GM23338 (cell line): ENCODE measurements around the gene CHAD. TPM values are rescaled to one million over a fixed set of nuclear protein-coding genes. Genes with fewer than 3 reads are reported as not detected.

Experiments
- ATAC-seq: fragments of 200-7000 bp; cut with Tn5 transposase; 3 replicates; pipeline ENCODE4 v1.9.1; 2020
- DNase-seq: peaks from one replicate; pipeline ENCODE4 v3.0.0-alpha.2; 2015; ENCODE audit warnings: low spot score
- H2AFZ ChIP-seq: fragments of 200-600 bp; sonication (generic); 2 replicates; pipeline ENCODE4 v1.8.0; 2016; ENCODE audit warnings: antibody characterized with exemption, mild to moderate bottlenecking, moderate library complexity
- H3F3A ChIP-seq: fragments of 200-600 bp; sonication (generic); replicated peaks from 2 replicates; pipeline ENCODE4 v1.8.0; 2017; ENCODE audit warnings: antibody characterized with exemption, mixed run types, low read depth
- H3K27ac ChIP-seq: fragments of 200-600 bp; sonication (generic); 2 replicates; pipeline ENCODE4 v1.6.1; 2016; ENCODE audit warnings: low read depth
- H3K27me3 ChIP-seq: fragments of 200-600 bp; sonication (generic); 2 replicates; pipeline ENCODE4 v1.8.0; 2016; ENCODE audit warnings: mild to moderate bottlenecking, mixed run types, moderate library complexity; ENCODE audit not compliant: insufficient read depth
- H3K36me3 ChIP-seq: fragments of 200-600 bp; sonication (generic); 2 replicates; pipeline ENCODE4 v1.8.0; 2016; ENCODE audit warnings: mild to moderate bottlenecking; ENCODE audit not compliant: insufficient read depth
- H3K4me1 ChIP-seq: fragments of 200-600 bp; sonication (generic); 2 replicates; pipeline ENCODE4 v1.8.0; 2016; ENCODE audit warnings: mild to moderate bottlenecking, moderate library complexity; ENCODE audit not compliant: insufficient read depth
- H3K4me2 ChIP-seq: fragments of 200-600 bp; sonication (generic); 2 replicates; pipeline ENCODE4 v1.7.1; 2017; ENCODE audit warnings: mixed run types
- H3K4me3 ChIP-seq: fragments of 200-600 bp; sonication (generic); 2 replicates; pipeline ENCODE4 v1.6.1; 2016; ENCODE audit warnings: mixed run types
- H3K79me2 ChIP-seq: fragments of 200-600 bp; sonication (generic); replicated peaks from 2 replicates; pipeline ENCODE4 v1.8.0; 2017; ENCODE audit warnings: mild to moderate bottlenecking; ENCODE audit not compliant: insufficient read depth
- H3K9me2 ChIP-seq: fragments of 200-600 bp; sonication (generic); 2 replicates; pipeline ENCODE4 v1.8.0; 2017; ENCODE audit not compliant: insufficient read depth
- H4K20me1 ChIP-seq: fragments of 200-600 bp; sonication (generic); replicated peaks from 2 replicates; pipeline ENCODE4 v1.8.0; 2017; ENCODE audit warnings: mild to moderate bottlenecking; ENCODE audit not compliant: insufficient read depth
- H3K27ac Mint-ChIP-seq: 2 replicates; pipeline ENCODE4 v1.8.0; 2020; ENCODE audit warnings: inconsistent platforms, mild to moderate bottlenecking, moderate library complexity, mixed read lengths
- H3K27me3 Mint-ChIP-seq: 3 replicates; pipeline ENCODE4 v1.8.0; 2022; ENCODE audit warnings: low read depth, mild to moderate bottlenecking, moderate library complexity, mixed read lengths, inconsistent platforms; ENCODE audit not compliant: insufficient read depth, poor library complexity
- H3K36me3 Mint-ChIP-seq: 3 replicates; pipeline ENCODE4 v1.8.0; 2021; ENCODE audit warnings: low read depth, mild to moderate bottlenecking, inconsistent platforms, moderate library complexity, mixed read lengths
- H3K4me1 Mint-ChIP-seq: 3 replicates; pipeline ENCODE4 v1.8.0; 2020; ENCODE audit warnings: mild to moderate bottlenecking, inconsistent platforms, mixed read lengths
- H3K4me3 Mint-ChIP-seq: 3 replicates; pipeline ENCODE4 v1.8.0; 2021; ENCODE audit warnings: moderate library complexity, mild to moderate bottlenecking, inconsistent platforms, mixed read lengths
- H3K9me3 Mint-ChIP-seq: 3 replicates; pipeline ENCODE4 v1.8.0; 2020; ENCODE audit warnings: moderate library complexity, mild to moderate bottlenecking, inconsistent platforms, mixed read lengths
- CREB1 ChIP-seq: fragments of 250-450 bp; sonication (Bioruptor Pico); IDR thresholded peaks from 2 replicates; pipeline ENCODE4 v1.5.0; 2020; ENCODE audit warnings: low read depth, mild to moderate bottlenecking, moderate library complexity
- CTCF ChIP-seq, 2 experiments: fragments of 200-600 bp in 1 of 2; sonication (generic) in 1 of 2; conservative IDR thresholded peaks; 2 replicates each; pipeline versions ENCODE4 v1.5.1 to v1.6.1; 2016 to 2017; ENCODE audit warnings: antibody characterized with exemption in 2 of 2, low read depth in 2 of 2, mild to moderate bottlenecking in 2 of 2, moderate library complexity in 1 of 2
- EZH2 ChIP-seq: fragments of 200-600 bp; sonication (generic); IDR thresholded peaks from one replicate; pipeline ENCODE4 v1.8.0; 2017; ENCODE audit warnings: antibody characterized with exemption, mild to moderate bottlenecking, low read depth; ENCODE audit not compliant: unreplicated experiment
- EZH2phosphoT487 ChIP-seq: fragments of 200-600 bp; sonication (generic); IDR thresholded peaks from one replicate; pipeline ENCODE4 v1.8.1; 2018; ENCODE audit warnings: antibody characterized with exemption; ENCODE audit not compliant: unreplicated experiment
- JUNB ChIP-seq: IDR thresholded peaks from one replicate; pipeline ENCODE4 v1.6.1; 2016; ENCODE audit warnings: antibody characterized with exemption; ENCODE audit not compliant: unreplicated experiment
- NANOG ChIP-seq: IDR thresholded peaks from 2 replicates; pipeline ENCODE4 v1.6.1; 2016; ENCODE audit warnings: antibody characterized with exemption, borderline replicate concordance
- POLR2AphosphoS5 ChIP-seq: IDR thresholded peaks from 2 replicates; pipeline ENCODE4 v1.6.1; 2016; ENCODE audit warnings: antibody characterized with exemption, low read depth
- STAT1 ChIP-seq: IDR thresholded peaks from one replicate; pipeline ENCODE4 v1.6.1; 2016; ENCODE audit warnings: antibody characterized with exemption; ENCODE audit not compliant: unreplicated experiment
- ZNF114 ChIP-seq: fragments of 250-450 bp; sonication (Bioruptor Pico); IDR thresholded peaks from 2 replicates; pipeline ENCODE4 v1.5.0; 2020; ENCODE audit warnings: mild to moderate bottlenecking, moderate library complexity
- ZNF331 ChIP-seq: fragments of 250-450 bp; sonication (Bioruptor Pico); IDR thresholded peaks from 2 replicates; pipeline ENCODE4 v1.5.0; 2020; ENCODE audit warnings: low read depth, mild to moderate bottlenecking, moderate library complexity
- polyA plus RNA-seq: library from polyadenylated mRNA; unstranded; fragments of >200 nt; fragmentation: Nextera tagmentation; extraction: Ambion mirVana; gene quantifications from 2 replicates; pipeline ENCODE4 v1.2.1, GENCODE V29; 2016
- total RNA-seq: library from RNA; depleted of rRNA; stranded (reverse); fragments of >200 nt; shearing (Covaris generic); gene quantifications from 2 replicates; pipeline ENCODE4 v1.2.3, GENCODE V29; 2014
- TF ChIP-seq, protein P1 (sequence below): fragments of 250-450 bp; sonication (Bioruptor Pico); IDR thresholded peaks from 2 replicates; pipeline ENCODE4 v1.5.0; 2020; ENCODE audit warnings: mild to moderate bottlenecking, moderate library complexity
- TF ChIP-seq, protein P2 (sequence below): IDR thresholded peaks from 2 replicates; pipeline ENCODE4 v1.6.1; 2016; ENCODE audit warnings: antibody characterized with exemption
- TF ChIP-seq, protein P3 (sequence below): IDR thresholded peaks from one replicate; pipeline ENCODE4 v1.6.1; 2018; ENCODE audit warnings: antibody characterized with exemption; ENCODE audit not compliant: unreplicated experiment

Gene CHAD
- total and polyA plus RNA-seq, 2 experiments from 2014 or later: 0.18 TPM; not detected in 1

DNA sequence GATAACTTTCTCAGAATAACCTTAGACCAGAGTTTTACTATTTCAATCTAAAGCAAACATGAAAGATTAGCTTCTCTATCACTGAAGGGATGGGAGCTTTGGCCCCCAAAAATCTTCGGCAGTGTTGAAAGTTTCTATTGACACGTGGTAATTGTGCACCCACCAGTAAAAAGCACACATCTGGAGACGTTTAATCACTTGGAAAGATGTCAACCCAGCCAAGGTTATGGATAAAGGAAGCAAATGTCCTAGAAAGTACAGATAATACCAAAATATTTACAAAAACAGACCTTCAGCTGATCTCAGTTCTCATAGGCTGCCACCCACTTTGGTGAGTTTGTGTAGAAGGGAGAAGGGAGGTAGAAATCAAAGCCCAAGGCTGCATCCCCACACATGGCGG, 44.8 kb upstream of the CHAD start:
- Histone ChIP-seq H3K27ac (no peak overlapping the region), H3K4me2 (no peak overlapping the region), H3K4me1 (peaks cover 8% of the 10 kb centered on the region; the same call in 1 of the 2 replicates), H4K20me1 (no peaks in the 10 kb centered on the region), H3F3A (0 out of 2 replicates have a peak, but pooled peaks cover 3% of the 10 kb centered on the region), H3K4me3 (no peak overlapping the region), H3K36me3 (no peaks in the 10 kb centered on the region), H2AFZ (no peak overlapping the region), H3K9me2 (0 out of 2 replicates have a peak, but pooled peaks cover 2% of the 10 kb centered on the region), H3K27me3 (no peaks in the 10 kb centered on the region; the same call in 1 of the 2 replicates), H3K79me2 (no peaks in the 10 kb centered on the region)
- Mint-ChIP-seq H3K27ac (no peak overlapping the region), H3K27me3 (peaks cover 9% of the 10 kb centered on the region), H3K4me3 (no peak overlapping the region), H3K4me1 (peaks cover 39% of the 10 kb centered on the region), H3K36me3 (no peaks in the 10 kb centered on the region), H3K9me3 (no peaks in the 10 kb centered on the region; the same call in 2 of the 3 replicates)
- no peak for DNase-seq
- ATAC-seq: no peak
- no peak for TF ChIP-seq CTCF (conservative IDR thresholded peaks at IDR 0.05; ENCODE audit: low read depth in 2 of 2)
- TF ChIP-seq POLR2AphosphoS5: no peak
- no peak for TF ChIP-seq ZNF114 (CRISPR knock-in tag)
- no peak for TF ChIP-seq ZNF331 (CRISPR knock-in tag)
- no peak for TF ChIP-seq NANOG
- TF ChIP-seq JUNB: no peak
- no peak for TF ChIP-seq EZH2phosphoT487
- TF ChIP-seq, protein P1, sequence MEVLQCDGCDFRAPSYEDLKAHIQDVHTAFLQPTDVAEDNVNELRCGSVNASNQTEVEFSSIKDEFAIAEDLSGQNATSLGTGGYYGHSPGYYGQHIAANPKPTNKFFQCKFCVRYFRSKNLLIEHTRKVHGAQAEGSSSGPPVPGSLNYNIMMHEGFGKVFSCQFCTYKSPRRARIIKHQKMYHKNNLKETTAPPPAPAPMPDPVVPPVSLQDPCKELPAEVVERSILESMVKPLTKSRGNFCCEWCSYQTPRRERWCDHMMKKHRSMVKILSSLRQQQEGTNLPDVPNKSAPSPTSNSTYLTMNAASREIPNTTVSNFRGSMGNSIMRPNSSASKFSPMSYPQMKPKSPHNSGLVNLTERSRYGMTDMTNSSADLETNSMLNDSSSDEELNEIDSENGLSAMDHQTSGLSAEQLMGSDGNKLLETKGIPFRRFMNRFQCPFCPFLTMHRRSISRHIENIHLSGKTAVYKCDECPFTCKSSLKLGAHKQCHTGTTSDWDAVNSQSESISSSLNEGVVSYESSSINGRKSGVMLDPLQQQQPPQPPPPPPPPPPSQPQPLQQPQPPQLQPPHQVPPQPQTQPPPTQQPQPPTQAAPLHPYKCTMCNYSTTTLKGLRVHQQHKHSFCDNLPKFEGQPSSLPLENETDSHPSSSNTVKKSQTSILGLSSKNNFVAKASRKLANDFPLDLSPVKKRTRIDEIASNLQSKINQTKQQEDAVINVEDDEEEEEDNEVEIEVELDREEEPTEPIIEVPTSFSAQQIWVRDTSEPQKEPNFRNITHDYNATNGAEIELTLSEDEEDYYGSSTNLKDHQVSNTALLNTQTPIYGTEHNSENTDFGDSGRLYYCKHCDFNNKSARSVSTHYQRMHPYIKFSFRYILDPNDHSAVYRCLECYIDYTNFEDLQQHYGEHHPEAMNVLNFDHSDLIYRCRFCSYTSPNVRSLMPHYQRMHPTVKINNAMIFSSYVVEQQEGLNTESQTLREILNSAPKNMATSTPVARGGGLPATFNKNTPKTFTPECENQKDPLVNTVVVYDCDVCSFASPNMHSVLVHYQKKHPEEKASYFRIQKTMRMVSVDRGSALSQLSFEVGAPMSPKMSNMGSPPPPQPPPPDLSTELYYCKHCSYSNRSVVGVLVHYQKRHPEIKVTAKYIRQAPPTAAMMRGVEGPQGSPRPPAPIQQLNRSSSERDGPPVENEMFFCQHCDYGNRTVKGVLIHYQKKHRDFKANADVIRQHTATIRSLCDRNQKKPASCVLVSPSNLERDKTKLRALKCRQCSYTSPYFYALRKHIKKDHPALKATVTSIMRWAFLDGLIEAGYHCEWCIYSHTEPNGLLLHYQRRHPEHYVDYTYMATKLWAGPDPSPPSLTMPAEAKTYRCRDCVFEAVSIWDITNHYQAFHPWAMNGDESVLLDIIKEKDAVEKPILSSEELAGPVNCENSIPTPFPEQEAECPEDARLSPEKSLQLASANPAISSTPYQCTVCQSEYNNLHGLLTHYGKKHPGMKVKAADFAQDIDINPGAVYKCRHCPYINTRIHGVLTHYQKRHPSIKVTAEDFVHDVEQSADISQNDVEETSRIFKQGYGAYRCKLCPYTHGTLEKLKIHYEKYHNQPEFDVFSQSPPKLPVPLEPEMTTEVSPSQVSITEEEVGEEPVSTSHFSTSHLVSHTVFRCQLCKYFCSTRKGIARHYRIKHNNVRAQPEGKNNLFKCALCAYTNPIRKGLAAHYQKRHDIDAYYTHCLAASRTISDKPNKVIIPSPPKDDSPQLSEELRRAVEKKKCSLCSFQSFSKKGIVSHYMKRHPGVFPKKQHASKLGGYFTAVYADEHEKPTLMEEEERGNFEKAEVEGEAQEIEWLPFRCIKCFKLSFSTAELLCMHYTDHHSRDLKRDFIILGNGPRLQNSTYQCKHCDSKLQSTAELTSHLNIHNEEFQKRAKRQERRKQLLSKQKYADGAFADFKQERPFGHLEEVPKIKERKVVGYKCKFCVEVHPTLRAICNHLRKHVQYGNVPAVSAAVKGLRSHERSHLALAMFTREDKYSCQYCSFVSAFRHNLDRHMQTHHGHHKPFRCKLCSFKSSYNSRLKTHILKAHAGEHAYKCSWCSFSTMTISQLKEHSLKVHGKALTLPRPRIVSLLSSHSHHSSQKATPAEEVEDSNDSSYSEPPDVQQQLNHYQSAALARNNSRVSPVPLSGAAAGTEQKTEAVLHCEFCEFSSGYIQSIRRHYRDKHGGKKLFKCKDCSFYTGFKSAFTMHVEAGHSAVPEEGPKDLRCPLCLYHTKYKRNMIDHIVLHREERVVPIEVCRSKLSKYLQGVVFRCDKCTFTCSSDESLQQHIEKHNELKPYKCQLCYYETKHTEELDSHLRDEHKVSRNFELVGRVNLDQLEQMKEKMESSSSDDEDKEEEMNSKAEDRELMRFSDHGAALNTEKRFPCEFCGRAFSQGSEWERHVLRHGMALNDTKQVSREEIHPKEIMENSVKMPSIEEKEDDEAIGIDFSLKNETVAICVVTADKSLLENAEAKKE (CRISPR knock-in tag): no peak
- TF ChIP-seq, protein P2, sequence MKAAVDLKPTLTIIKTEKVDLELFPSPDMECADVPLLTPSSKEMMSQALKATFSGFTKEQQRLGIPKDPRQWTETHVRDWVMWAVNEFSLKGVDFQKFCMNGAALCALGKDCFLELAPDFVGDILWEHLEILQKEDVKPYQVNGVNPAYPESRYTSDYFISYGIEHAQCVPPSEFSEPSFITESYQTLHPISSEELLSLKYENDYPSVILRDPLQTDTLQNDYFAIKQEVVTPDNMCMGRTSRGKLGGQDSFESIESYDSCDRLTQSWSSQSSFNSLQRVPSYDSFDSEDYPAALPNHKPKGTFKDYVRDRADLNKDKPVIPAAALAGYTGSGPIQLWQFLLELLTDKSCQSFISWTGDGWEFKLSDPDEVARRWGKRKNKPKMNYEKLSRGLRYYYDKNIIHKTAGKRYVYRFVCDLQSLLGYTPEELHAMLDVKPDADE: no peak
- no peak for TF ChIP-seq EZH2
- TF ChIP-seq CREB1 (CRISPR knock-in tag): no peak
- TF ChIP-seq, protein P3, sequence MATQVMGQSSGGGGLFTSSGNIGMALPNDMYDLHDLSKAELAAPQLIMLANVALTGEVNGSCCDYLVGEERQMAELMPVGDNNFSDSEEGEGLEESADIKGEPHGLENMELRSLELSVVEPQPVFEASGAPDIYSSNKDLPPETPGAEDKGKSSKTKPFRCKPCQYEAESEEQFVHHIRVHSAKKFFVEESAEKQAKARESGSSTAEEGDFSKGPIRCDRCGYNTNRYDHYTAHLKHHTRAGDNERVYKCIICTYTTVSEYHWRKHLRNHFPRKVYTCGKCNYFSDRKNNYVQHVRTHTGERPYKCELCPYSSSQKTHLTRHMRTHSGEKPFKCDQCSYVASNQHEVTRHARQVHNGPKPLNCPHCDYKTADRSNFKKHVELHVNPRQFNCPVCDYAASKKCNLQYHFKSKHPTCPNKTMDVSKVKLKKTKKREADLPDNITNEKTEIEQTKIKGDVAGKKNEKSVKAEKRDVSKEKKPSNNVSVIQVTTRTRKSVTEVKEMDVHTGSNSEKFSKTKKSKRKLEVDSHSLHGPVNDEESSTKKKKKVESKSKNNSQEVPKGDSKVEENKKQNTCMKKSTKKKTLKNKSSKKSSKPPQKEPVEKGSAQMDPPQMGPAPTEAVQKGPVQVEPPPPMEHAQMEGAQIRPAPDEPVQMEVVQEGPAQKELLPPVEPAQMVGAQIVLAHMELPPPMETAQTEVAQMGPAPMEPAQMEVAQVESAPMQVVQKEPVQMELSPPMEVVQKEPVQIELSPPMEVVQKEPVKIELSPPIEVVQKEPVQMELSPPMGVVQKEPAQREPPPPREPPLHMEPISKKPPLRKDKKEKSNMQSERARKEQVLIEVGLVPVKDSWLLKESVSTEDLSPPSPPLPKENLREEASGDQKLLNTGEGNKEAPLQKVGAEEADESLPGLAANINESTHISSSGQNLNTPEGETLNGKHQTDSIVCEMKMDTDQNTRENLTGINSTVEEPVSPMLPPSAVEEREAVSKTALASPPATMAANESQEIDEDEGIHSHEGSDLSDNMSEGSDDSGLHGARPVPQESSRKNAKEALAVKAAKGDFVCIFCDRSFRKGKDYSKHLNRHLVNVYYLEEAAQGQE: no peak
- no peak for TF ChIP-seq STAT1
